ENCODE data around the gene HAND2. TPM values are rescaled to one million over a fixed set of nuclear protein-coding genes. Genes with fewer than 3 reads are reported as not detected.

The HAND2 gene
- polyA plus RNA-seq (ENCODE audit: insufficient read length): 0.77 TPM

- DNase-seq: peak; percentile 78
Measured at GRCh38 chr4:173529477-173530325, at the start of gene HAND2. Gene HAND2, minus strand, starts transcription at chr4:173530229. Its CDS starts 940 bp downstream, at chr4:173529289.

- DNase-seq: no peak
Measured at GRCh38 chr4:173578956-173579355, 48.9 kb upstream of the HAND2 start.

- DNase-seq: no peak
Measured at GRCh38 chr4:173577963-173578362, 47.9 kb upstream of the HAND2 start.

- no peak for DNase-seq
Measured at GRCh38 chr4:173575482-173576152, 45.6 kb upstream of the HAND2 start.

- DNase-seq: no peak
Measured at GRCh38 chr4:173573725-173574124, 43.7 kb upstream of the HAND2 start.

- DNase-seq: no peak
Measured at GRCh38 chr4:173573286-173573685, 43.3 kb upstream of the HAND2 start.

- DNase-seq: no peak
Measured at GRCh38 chr4:173572493-173573129, 42.6 kb upstream of the HAND2 start.

- no peak for DNase-seq
Measured at GRCh38 chr4:173571620-173572019, 41.6 kb upstream of the HAND2 start.

- peak; percentile 26 for DNase-seq
Measured at GRCh38 chr4:173565281-173565680, 35.3 kb upstream of the HAND2 start.

GRCh38 chr4:173564461-173564860, 34.4 kb upstream of the HAND2 start:
- DNase-seq: no peak

- no peak for DNase-seq
Measured at GRCh38 chr4:173560896-173561295, 30.9 kb upstream of the HAND2 start.

- no peak for DNase-seq
Measured at GRCh38 chr4:173556398-173557131, 26.5 kb upstream of the HAND2 start.

- no peak for DNase-seq
Measured at GRCh38 chr4:173547889-173548288, 17.9 kb upstream of the HAND2 start.

- no peak for DNase-seq
Measured at GRCh38 chr4:173546776-173547175, 16.7 kb upstream of the HAND2 start.

- DNase-seq: no peak
Measured at GRCh38 chr4:173545440-173545839, 15.4 kb upstream of the HAND2 start.

- no peak for DNase-seq
Measured at GRCh38 chr4:173543266-173543665, 13.2 kb upstream of the HAND2 start.

- no peak for DNase-seq
Measured at GRCh38 chr4:173539986-173540385, 10.0 kb upstream of the HAND2 start.

- no peak for DNase-seq
Measured at GRCh38 chr4:173538909-173539445, 8.9 kb upstream of the HAND2 start.

GRCh38 chr4:173538148-173538908, 8.3 kb upstream of the HAND2 start:
- DNase-seq: no peak

- DNase-seq: no peak
Measured at GRCh38 chr4:173537613-173538147, 7.7 kb upstream of the HAND2 start.

GRCh38 chr4:173536808-173537429, 6.9 kb upstream of the HAND2 start:
- no peak for DNase-seq
